Karpas-422 (cell line): ENCODE data around the gene EHBP1. TPM values are rescaled to one million over a fixed set of nuclear protein-coding genes. Genes with fewer than 3 reads are reported as not detected.

Source experiments
- DNase-seq: peaks from one replicate; pipeline ENCODE4 v3.0.0-alpha.2; 2015
- H2AFZ ChIP-seq: fragments of 200-600 bp; sonication (generic); 2 replicates; pipeline ENCODE4 v1.6.1; 2014; ENCODE audit warnings: antibody characterized with exemption, low read length, mixed read lengths
- H3K27ac ChIP-seq: fragments of 200-600 bp; sonication (generic); 2 replicates; pipeline ENCODE4 v1.5.1; 2014; ENCODE audit warnings: mild to moderate bottlenecking, low read length, moderate library complexity
- H3K27me3 ChIP-seq: fragments of 200-600 bp; sonication (generic); 2 replicates; pipeline ENCODE4 v1.6.1; 2014; ENCODE audit warnings: low read length, mixed read lengths
- H3K36me3 ChIP-seq: fragments of 200-600 bp; sonication (generic); 2 replicates; pipeline ENCODE4 v1.6.1; 2014; ENCODE audit warnings: low read length, mixed read lengths; ENCODE audit not compliant: insufficient read depth
- H3K4me1 ChIP-seq: fragments of 200-600 bp; sonication (generic); 2 replicates; pipeline ENCODE4 v1.6.1; 2014; ENCODE audit warnings: mild to moderate bottlenecking, low read length, mixed read lengths
- H3K4me2 ChIP-seq: fragments of 200-600 bp; sonication (generic); 2 replicates; pipeline ENCODE4 v1.6.1; 2014; ENCODE audit warnings: low read length, low read depth, mild to moderate bottlenecking; ENCODE audit not compliant: poor library complexity, severe bottlenecking
- H3K4me3 ChIP-seq: fragments of 200-600 bp; sonication (generic); 2 replicates; pipeline ENCODE4 v1.5.1; 2014; ENCODE audit warnings: mild to moderate bottlenecking, antibody characterized with exemption, low read length, mixed read lengths
- H3K79me2 ChIP-seq: fragments of 200-600 bp; sonication (generic); 2 replicates; pipeline ENCODE4 v1.6.1; 2014; ENCODE audit warnings: mild to moderate bottlenecking, low read length, mixed read lengths
- H3K9ac ChIP-seq: fragments of 200-600 bp; sonication (generic); 2 replicates; pipeline ENCODE4 v1.6.0; 2014; ENCODE audit warnings: low read length
- H3K9me2 ChIP-seq: fragments of 200-600 bp; sonication (generic), shearing (Covaris generic); replicated peaks from 2 replicates; pipeline ENCODE4 v1.6.0; 2014; ENCODE audit warnings: mild to moderate bottlenecking, low read length, moderate library complexity; ENCODE audit not compliant: insufficient read depth
- H3K9me3 ChIP-seq: fragments of 300-700, 200-600 bp; sonication (generic); 2 replicates; pipeline ENCODE4 v1.6.1; 2014; ENCODE audit warnings: low read length, mixed read lengths
- H4K20me1 ChIP-seq: fragments of 200-600 bp; sonication (generic); 2 replicates; pipeline ENCODE4 v1.6.1; 2014; ENCODE audit warnings: mild to moderate bottlenecking, antibody characterized with exemption, low read length, low read depth; ENCODE audit not compliant: insufficient read depth
- total RNA-seq: library from RNA; depleted of rRNA; stranded (reverse); fragments of >200 nt; shearing (Covaris generic); gene quantifications from 2 replicates; pipeline ENCODE4 v1.2.3, GENCODE V29; 2014; ENCODE audit warnings: low replicate concordance

The EHBP1 gene
- total RNA-seq, 1 experiment from 2014 or later, result 32.2 TPM

DNA sequence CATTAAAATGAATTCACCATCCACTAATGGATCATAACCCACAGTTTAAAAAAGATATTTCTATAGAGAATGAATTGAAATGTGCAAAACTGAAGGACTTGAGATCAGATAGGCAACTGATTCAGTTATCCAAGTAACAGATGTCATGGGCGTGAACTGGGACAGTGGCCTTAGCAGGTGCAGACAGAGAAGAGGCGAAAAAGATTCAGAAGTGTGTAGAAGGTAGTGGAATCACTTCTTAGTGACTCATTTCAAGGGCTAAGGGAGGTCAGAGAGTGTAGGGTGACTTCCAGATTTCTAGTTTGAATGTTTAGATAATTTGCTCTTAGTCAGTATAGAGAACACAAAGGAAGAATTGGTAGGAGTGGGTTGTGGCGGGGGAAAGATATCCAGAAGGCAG, 79.7 kb downstream of the EHBP1 start:
- DNase-seq, result no peak
- H3K4me2 ChIP-seq, result no peak overlapping the region
- H3K27ac ChIP-seq, result no peak overlapping the region
- H3K27me3 ChIP-seq, result no peaks in the 10 kb centered on the region
- H3K79me2 ChIP-seq, result peaks cover 14% of the 10 kb centered on the region
- no peaks in the 10 kb centered on the region for H3K9me2 ChIP-seq
- peaks cover 4% of the 10 kb centered on the region; the same call in 1 of the 2 replicates for H3K4me1 ChIP-seq
- H2AFZ ChIP-seq, result no peak overlapping the region
- peaks cover 4% of the 10 kb centered on the region; the same call in 1 of the 2 replicates for H3K9me3 ChIP-seq
- H3K4me3 ChIP-seq, result no peak overlapping the region
- H3K9ac ChIP-seq, result no peak overlapping the region
- H4K20me1 ChIP-seq, result no peaks in the 10 kb centered on the region
- no peaks in the 10 kb centered on the region; the same call in 1 of the 2 replicates for H3K36me3 ChIP-seq

DNA sequence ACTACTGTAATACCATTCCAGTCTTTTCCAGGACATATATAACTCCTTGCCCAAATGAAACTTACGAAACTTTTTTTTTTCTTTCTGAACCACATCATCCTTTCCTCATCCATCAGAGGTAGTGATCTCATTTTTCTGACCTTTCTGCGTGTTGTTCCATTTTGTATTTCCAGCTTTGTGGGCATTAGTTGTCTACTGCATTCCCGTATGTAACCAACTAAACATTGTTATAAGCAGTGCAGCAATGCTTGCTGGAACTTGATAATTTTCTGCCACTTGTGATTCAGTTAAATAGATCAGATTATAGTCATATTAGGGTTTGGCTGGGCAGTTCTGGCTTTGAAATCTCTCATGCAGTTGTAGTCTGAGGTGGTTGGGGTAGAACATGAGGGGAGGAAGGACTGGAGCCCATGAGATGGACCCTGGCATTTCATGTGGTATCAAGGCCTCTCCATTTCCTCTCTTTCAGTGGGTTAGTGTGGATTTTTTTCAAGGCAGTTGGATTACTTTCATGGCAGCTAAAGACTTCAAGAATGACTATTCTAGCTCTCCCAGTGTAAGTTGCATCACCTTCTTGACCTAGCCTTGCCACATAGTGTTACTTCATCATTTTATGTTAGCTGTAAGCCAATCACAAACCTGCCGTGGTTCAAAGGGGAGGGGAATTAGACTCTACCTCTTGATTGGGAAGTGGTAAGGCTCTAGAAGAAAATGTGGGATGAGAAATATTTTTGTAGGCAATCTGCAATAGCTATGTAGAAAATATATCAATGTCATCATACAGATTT, 80.5 kb downstream of the EHBP1 start:
- DNase-seq, result no peak
- no peak overlapping the region for H3K4me3 ChIP-seq
- H3K4me2 ChIP-seq, result no peak overlapping the region
- peaks cover 4% of the 10 kb centered on the region; the same call in 1 of the 2 replicates for H3K9me3 ChIP-seq
- no peak overlapping the region for H3K9ac ChIP-seq
- H3K27ac ChIP-seq, result no peak overlapping the region
- no peaks in the 10 kb centered on the region for H3K27me3 ChIP-seq
- no peaks in the 10 kb centered on the region for H4K20me1 ChIP-seq
- H3K79me2 ChIP-seq, result peaks cover 18% of the 10 kb centered on the region
- peaks cover 4% of the 10 kb centered on the region; the same call in 1 of the 2 replicates for H3K4me1 ChIP-seq
- H3K36me3 ChIP-seq, result no peaks in the 10 kb centered on the region; the same call in 1 of the 2 replicates
- H3K9me2 ChIP-seq, result no peaks in the 10 kb centered on the region
- H2AFZ ChIP-seq, result no peak overlapping the region

DNA sequence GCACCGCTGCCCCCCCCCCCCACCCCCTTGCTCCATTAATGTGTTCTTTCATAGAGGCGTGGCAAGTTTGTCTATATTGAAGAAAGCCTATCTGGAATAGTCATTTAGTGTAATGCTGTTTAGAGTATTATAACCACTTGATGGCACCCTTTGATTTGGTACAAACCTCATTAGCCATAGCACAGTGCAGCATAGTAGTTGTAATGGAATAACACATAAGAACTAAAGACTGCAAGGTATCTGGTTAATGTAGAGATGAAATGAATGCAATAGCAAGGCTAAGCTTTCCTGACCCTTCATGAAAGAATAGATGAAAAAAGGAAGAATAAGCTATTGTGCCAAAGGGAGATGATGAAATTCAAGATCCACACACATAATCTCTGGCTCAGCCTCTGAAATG, 81.9 kb downstream of the EHBP1 start:
- Histone ChIP-seq H3K79me2 (peaks cover 17% of the 10 kb centered on the region), H4K20me1 (no peaks in the 10 kb centered on the region), H2AFZ (no peak overlapping the region), H3K36me3 (no peaks in the 10 kb centered on the region; the same call in 1 of the 2 replicates), H3K9me3 (no peaks in the 10 kb centered on the region; the same call in 1 of the 2 replicates), H3K9ac (no peak overlapping the region), H3K9me2 (no peaks in the 10 kb centered on the region), H3K27me3 (no peaks in the 10 kb centered on the region), H3K4me2 (no peak overlapping the region), H3K4me1 (peaks cover 4% of the 10 kb centered on the region; the same call in 1 of the 2 replicates), H3K4me3 (no peak overlapping the region), H3K27ac (no peak overlapping the region)
- DNase-seq, result peak; percentile 84

DNA sequence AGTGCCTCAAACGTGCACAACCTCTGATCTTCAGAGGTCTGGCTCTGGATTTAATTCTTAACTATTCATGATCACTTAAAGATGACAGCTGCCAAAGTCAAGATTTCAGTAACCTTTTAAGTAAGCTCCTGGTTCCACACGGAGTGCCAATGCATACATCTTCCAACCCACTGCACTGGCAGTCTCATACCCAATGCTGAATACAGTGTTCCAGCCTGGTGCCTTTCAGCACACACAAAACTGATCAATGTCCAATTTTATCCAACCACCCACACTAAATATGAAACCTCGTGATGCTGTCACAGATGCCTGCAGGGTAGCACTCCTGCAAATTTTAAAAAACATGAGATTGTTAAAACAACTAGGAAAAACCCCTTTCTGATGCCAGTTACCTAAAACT, 84.0 kb downstream of the EHBP1 start:
- Histone ChIP-seq H3K27ac (no peak overlapping the region), H4K20me1 (no peaks in the 10 kb centered on the region), H3K9ac (no peak overlapping the region), H3K36me3 (no peaks in the 10 kb centered on the region), H3K9me3 (no peaks in the 10 kb centered on the region), H3K9me2 (no peaks in the 10 kb centered on the region), H3K4me2 (no peak overlapping the region), H3K4me3 (no peak overlapping the region), H3K27me3 (no peaks in the 10 kb centered on the region), H2AFZ (no peak overlapping the region), H3K79me2 (peaks cover 27% of the 10 kb centered on the region), H3K4me1 (peaks cover 4% of the 10 kb centered on the region)
- DNase-seq, result no peak

DNA sequence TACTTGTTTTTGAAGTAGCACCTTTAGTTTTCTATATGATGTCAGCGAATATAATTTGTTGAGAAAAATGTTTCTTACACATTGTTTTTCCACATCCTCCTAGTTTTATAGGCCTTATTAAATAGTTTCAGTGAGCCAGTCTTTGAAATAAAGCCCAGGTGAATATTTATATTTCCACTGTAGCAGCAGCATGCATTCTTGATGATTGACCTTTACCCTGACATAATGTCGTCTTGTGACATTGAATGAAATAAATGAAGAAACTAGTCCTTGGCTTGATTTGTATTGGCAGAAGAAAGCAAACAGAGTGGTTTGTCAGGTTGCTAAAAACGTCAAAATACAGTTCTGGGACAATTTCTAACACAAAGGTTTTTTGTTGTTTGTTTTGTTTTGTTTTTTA, 84.4 kb downstream of the EHBP1 start:
- Histone ChIP-seq H3K36me3 (no peaks in the 10 kb centered on the region), H3K4me3 (no peak overlapping the region), H3K9me2 (no peaks in the 10 kb centered on the region), H3K9ac (no peak overlapping the region), H3K4me2 (no peak overlapping the region), H3K79me2 (peaks cover 30% of the 10 kb centered on the region), H4K20me1 (no peaks in the 10 kb centered on the region), H3K9me3 (no peaks in the 10 kb centered on the region), H3K27ac (no peak overlapping the region), H3K27me3 (no peaks in the 10 kb centered on the region), H2AFZ (no peak overlapping the region), H3K4me1 (peaks cover 8% of the 10 kb centered on the region)
- no peak for DNase-seq

DNA sequence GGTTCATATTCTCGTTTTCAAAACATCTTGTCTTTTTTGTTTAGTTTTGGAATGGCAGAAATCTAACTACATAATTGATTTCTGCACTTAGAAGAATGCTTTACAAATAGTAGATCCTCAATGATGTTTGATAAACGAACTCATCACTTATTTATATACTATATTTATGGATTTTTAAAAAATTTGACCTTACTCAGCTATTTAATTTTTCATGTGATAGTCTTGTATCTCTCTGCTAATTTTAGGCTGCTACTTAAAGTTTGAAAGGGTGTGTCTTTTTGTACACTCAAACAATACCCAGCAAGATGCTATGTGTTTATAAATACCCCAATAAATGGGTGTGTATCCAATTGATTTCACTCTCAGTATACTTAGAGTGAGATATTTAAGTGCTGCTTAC, 86.9 kb downstream of the EHBP1 start:
- no peak overlapping the region for H2AFZ ChIP-seq
- no peak overlapping the region for H3K4me2 ChIP-seq
- H3K36me3 ChIP-seq, result no peaks in the 10 kb centered on the region
- no peaks in the 10 kb centered on the region for H3K9me3 ChIP-seq
- peaks cover 9% of the 10 kb centered on the region for H3K4me1 ChIP-seq
- H3K79me2 ChIP-seq, result peaks cover 51% of the 10 kb centered on the region
- no peak for DNase-seq
- no peaks in the 10 kb centered on the region for H3K27me3 ChIP-seq
- H3K9ac ChIP-seq, result no peak overlapping the region
- no peaks in the 10 kb centered on the region for H3K9me2 ChIP-seq
- H3K4me3 ChIP-seq, result no peak overlapping the region
- H3K27ac ChIP-seq, result no peak overlapping the region
- no peaks in the 10 kb centered on the region for H4K20me1 ChIP-seq

DNA sequence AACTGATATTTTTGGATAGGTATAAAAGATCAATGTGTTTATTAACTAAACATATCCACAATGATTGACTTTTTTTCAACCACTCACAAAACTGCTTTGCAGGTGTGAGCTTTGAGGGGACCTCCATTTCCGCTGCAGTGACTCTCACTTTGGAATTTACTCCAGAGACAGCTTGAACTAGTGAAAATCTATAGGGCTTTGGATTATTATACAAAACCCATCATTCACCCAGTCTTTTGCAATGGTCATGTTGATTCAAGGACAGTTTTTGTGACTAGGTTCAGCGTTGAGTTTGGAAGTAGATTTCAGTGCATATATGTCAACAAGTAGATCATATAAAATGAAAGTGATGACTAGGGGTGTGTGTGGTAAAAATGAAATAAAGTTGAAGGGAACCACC, 87.7 kb downstream of the EHBP1 start:
- Histone ChIP-seq H3K27me3 (no peaks in the 10 kb centered on the region), H3K79me2 (peaks cover 57% of the 10 kb centered on the region), H4K20me1 (no peaks in the 10 kb centered on the region), H3K9ac (no peak overlapping the region), H3K9me3 (no peaks in the 10 kb centered on the region), H3K4me3 (no peak overlapping the region), H3K36me3 (no peaks in the 10 kb centered on the region), H3K9me2 (no peaks in the 10 kb centered on the region), H3K27ac (no peak overlapping the region), H3K4me2 (no peak overlapping the region), H3K4me1 (peaks cover 9% of the 10 kb centered on the region), H2AFZ (no peak overlapping the region)
- DNase-seq, result no peak

DNA sequence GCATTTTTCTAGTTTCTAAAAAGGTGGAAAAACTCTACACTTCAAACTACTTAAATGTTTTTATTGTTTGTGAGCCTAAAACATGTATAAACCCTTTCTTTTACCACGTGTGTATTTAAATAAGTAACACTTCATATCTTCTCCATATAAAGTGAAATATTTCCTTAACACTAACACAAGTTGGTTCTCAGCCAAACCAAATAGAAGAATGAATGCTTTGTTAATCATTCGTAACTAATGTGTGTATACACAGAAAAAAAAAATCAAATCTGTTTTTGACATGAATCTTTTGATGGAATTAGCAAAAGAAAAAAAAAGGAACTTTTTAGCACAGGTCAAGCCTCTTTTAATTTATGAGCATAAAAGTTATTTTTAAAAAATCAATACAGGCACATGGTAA, 89.3 kb downstream of the EHBP1 start:
- H4K20me1 ChIP-seq, result no peaks in the 10 kb centered on the region
- H2AFZ ChIP-seq, result no peak overlapping the region
- no peak overlapping the region for H3K9ac ChIP-seq
- H3K4me2 ChIP-seq, result no peak overlapping the region
- no peak for DNase-seq
- H3K9me2 ChIP-seq, result no peaks in the 10 kb centered on the region
- H3K36me3 ChIP-seq, result no peaks in the 10 kb centered on the region
- no peak overlapping the region for H3K4me3 ChIP-seq
- no peaks in the 10 kb centered on the region for H3K27me3 ChIP-seq
- H3K27ac ChIP-seq, result no peak overlapping the region
- peaks cover 53% of the 10 kb centered on the region for H3K79me2 ChIP-seq
- peaks cover 9% of the 10 kb centered on the region for H3K4me1 ChIP-seq
- no peaks in the 10 kb centered on the region for H3K9me3 ChIP-seq
